ENCODE results near the gene MAD1L1.
"Not testable (repeated sequence)": the region's sequence is repeated elsewhere in the genome, so short reads cannot be mapped to it uniquely, and the experiment has no call there.

Gene MAD1L1

GRCh38 chr7:2080477-2080876, 152.3 kb downstream of the MAD1L1 start:
- no peak for DNase-seq

DNA sequence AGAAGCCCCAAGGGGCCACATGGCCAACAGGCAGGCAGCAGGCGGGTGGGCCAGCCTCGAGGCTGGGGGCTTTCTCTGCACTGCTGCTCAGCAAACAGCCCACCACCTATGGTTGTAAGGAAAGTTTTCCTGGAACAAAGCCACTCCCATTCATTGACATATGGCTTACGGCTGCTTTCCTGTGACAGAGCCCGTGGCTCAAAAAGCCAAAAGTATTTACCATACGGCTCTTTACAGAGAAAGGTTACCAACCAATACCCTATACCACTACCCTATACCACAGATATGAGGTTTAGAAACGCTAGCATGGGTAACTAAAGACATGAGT, 152.7 kb downstream of the MAD1L1 start:
- no peak for DNase-seq

DNA sequence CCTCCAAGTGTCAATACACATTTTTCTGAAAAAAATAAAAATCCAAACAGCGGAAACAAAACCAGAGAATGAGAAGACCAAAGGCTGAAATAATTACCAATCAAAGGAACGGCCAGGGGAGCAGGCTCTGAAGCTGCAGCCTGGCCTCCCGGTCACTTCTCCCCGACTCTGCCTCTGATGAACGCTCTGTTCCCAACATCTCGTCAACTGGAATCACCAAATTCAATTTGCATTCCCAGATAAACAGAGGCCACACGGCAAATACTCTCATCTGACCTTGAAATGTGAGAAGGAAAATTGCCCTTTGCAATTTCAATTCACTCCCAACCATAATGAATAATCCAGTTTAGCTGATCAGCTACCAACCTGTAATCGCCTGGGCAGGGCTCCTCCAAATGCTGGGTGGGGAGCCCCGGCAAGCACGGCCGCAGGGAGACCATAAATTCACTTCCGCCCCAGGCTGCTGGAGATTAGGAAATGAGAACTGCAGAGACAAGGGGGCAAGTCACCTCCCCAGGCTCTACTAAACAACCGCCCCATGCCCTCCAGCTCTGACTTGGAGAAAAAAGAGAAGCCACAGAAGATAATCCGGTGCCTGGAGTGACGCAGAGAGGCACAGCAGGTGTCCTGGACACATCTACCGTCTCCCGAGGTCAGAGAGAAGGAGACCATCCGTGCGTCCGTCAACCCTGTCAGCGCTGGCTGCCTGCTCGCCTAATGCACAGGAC, 153.2 kb downstream of the MAD1L1 start:
- DNase-seq, result no peak

DNA sequence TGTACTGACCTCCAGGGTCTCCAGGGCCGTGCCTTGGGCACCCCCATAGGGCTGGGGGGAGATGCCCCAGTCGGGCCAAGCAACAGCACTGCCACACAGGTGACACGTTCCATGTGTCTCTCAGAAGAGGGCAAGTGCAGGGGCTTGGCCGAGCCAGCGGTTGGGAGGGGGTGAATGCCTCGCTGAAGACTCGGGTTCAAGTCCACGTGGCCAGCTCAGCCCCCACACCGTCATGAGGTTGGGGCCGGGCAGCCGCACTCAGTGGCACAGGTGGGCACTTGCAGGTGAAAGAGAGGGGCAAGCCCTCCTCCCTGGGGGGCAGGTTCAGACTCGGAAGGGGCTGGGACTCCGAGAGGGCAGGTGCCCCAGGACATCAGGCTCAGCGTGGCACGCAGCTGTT, 153.8 kb downstream of the MAD1L1 start:
- DNase-seq, result no peak

DNA sequence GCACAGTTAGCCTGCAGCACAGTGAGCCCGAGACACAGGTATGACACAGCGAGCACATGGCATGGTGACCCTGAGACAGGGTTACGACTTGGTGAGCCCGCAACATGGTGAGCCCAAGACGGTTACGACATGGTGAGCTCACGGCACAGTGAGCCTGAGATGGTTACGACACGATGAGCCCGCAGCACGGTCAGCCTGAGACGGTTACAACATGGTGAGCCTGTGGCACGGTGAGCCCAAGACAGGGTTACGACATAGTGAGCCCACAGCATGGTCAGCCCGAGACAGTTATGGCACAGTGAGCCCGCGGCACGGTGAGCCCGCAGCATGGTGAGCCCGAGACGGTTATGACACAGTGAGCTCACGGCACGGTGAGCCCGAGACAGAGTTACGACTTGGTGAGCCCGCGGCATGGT, 156.1 kb downstream of the MAD1L1 start:
- no peak for DNase-seq

DNA sequence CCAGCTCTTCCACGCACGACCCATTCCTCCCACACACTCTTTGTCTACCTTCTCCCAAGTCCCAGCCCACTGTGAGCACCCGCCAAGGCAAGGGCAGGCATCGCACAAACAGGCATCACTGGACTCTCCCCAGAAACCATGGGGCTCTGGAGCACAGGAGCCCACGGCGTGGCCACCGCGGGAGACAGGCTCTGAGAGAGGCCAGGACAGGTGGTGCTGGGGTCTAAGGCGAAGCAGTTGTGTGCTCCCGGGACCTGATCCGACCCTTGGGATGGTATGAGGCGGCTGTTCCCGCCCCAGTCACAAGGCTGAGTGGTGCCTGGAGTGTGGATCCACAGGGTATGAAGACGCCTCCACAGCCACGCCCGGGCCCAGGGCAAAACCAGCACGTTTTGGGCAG, 156.9 kb downstream of the MAD1L1 start:
- DNase-seq, result no peak

GRCh38 chr7:2074691-2075090, 158.1 kb downstream of the MAD1L1 start:
- no peak for DNase-seq

DNA sequence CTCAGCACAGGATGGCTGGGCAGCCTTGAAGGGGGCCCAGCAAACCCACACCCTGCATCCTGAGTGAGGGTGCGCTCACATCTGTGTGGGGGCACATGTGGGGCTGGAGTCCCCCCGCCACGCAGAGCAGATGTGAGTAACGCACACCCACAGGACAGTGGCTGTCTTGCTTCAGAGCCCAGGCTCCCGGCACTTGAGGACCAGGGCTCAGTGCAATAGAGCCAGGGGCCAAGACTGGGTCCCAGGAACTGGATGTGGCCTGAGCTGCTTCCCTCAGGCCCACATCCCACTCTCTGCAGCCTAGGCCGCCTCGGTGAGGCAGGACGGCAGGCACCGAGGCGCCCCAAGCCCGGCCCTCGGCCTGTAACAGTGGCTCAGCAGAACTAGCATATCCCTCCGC, 159.9 kb downstream of the MAD1L1 start:
- no peak for DNase-seq

- no peak for DNase-seq
Measured at GRCh38 chr7:2072042-2072441, 160.7 kb downstream of the MAD1L1 start.

DNA sequence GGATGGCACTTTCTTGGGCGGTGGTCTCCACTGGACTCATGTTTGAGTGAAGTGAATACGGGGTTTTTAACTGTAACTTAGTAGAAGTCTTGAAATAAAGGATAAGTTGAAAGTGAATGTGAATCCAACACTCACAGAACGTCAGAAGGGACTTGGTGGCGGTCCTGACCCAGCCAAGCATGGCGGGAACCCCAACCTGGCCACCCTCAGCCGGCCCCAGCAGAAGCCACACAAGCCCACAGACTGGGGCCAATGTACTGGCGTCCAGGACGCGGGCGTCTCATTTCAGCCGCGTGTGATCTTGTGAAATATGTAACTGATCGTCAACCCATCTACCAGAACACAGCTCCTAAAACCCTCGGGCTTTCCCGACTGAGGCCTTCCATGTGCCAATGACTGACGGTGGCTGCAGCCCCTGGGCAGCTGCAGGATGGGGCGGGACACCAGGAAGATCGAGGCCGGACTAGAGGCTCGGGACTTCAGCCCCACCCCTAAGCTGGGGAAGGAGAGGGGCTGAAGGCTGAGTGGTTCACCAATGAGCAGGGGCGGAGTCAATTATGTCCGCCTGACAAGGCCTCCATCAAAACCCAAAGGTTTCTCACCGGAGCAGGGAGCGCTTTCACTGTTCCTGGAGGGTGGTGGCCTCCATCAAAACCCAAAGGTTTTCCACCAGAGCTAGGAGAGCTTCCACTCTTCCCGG, 161.5 kb downstream of the MAD1L1 start:
- no peak for DNase-seq

GRCh38 chr7:2070151-2070763, 162.5 kb downstream of the MAD1L1 start:
- no peak for DNase-seq

DNA sequence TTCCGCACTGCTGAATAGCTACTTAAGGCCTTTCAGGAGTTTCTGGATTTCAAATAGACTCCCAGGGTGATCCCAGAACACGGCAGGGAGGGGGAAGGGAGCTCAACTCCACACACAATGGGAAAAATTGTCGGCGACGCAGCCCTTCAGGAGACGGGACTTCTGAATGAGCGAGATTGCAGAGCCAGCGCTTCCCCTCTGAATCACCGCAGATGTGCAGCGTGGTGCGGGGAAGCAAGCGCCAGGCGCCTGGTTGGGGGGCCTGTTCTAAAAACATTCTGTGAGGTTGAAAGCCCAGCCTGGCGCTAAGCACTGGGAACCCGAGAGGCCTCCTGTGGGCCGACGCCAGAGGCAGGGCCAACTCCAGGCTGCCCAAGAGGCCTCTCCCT, 163.3 kb downstream of the MAD1L1 start:
- DNase-seq, result no peak

DNA sequence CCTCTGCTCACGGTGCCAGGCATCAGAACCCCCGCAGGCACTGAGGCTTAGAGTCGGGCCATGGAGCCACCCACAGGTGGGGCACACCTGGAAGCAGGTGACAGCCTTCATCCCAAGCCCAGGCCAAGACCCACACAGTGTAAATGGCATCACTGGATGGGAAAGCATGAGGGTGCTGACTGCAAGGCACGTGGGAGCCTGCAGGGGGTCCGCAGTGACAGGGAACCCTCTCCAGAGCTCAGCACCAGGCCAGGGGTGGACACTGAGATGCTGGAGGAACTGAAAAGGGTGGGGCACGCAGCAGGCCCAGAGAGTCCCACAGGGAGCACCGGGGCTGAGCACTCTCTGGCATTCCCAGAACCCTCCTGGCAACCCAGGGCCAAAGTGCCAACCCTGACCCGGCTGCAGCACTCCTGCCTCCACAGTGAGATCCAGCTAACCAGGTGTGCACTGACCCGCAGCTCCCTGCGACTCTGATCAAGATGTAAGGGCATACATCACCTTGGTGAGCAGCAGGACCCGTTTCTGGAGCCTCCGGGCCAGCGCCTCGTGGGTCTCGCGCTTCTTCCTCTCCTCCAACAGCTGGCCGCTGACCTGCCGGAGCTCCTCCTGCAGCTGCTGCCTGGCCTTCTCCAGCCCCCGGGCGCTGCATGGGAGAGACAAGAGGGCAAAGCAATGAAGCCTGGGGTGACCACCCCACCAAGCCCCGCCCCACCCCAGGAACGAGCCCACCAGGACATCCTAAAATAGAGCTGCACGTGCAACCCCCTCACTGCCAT, 163.9 kb downstream of the MAD1L1 start:
- DNase-seq, result no peak

GRCh38 chr7:2066251-2066919, 166.4 kb downstream of the MAD1L1 start:
- DNase-seq, result no peak

DNA sequence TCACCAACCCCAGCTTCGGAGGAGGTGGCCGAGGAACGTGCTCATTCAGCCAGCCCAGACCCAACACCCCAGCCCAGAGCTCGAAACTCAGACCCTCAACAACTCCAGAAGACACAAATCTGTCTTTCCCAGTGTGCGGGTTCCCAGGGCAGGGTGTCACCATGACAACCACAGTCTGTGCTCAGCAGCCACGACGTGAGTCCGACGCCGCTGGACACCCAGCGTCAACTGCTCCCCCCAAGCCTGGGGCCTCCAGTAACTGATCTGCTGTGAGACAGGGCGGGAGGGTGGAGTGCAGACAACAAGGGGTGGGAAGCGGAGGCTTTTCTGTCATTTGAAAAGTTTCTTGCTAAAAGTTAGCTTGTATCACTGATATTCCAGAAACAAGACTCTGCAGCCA, 167.2 kb downstream of the MAD1L1 start:
- DNase-seq, result no peak

DNA sequence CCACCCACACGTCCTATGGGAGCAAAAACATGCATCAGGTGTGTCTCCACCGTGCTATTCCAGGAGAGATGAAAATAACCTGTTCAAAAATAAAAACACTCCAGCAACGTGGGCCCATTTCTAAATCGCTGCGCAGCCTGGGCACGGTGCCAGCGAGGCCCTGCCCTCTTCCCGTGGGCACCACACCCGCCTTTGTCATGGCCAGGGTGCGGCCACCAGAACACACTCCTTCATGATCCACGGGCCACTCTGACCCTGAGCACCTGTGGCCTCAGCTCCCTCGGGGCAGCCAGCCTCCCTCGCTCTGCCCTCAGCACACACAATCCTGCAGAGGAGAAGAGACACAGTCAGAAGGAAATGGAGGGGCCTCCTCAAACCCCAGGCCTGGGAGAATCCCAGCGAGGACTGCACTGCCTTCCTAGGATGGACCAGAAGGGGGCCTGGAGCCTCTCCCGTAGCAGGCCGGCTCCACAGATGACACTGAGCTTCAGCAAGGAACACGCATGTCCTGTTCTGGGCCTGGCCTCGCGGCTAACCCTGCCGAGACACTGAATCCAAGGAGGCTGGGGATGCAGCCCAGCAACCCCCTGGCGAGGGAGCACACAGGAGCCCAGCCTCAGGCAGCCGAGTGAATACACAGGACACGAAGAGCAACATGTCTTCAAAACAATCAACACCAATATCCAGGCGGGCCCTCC, 169.0 kb downstream of the MAD1L1 start:
- DNase-seq, result no peak

GRCh38 chr7:2062648-2063047, 170.1 kb downstream of the MAD1L1 start:
- no peak for DNase-seq

- DNase-seq, result no peak
Measured at GRCh38 chr7:2060701-2061100, 172.0 kb downstream of the MAD1L1 start.

GRCh38 chr7:2059964-2060700, 172.6 kb downstream of the MAD1L1 start:
- no peak for DNase-seq

DNA sequence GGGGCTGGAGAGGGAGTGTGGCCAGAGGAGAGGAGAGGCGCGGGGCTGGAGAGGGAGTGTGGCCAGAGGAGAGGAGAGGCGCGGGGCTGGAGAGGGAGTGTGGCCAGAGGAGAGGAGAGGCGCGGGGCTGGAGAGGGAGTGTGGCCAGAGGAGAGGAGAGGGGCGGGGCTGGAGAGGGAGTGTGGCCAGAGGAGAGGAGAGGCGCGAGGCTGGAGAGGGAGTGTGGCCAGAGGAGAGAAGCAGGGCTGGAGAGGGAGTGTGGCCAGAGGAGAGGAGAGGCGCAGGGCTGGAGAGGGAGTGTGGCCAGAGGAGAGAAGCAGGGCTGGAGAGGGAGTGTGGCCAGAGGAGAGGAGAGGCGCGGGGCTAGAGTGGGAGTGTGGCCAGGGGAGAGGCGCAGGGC, 174.5 kb downstream of the MAD1L1 start:
- DNase-seq, result not testable (repeated sequence)

GRCh38 chr7:2055956-2056355, 176.8 kb downstream of the MAD1L1 start:
- no peak for DNase-seq

- no peak for DNase-seq
Measured at GRCh38 chr7:2054927-2055326, 177.8 kb downstream of the MAD1L1 start.

Data from effector CD8-positive, alpha-beta T cell (primary cell).